ENCODE measurements around the gene RRAGC. TPM values are rescaled to one million over a fixed set of nuclear protein-coding genes. Genes with fewer than 3 reads are reported as not detected.

RRAGC gene
- total and polyA plus RNA-seq, 12 donors: 7.5 to 28.8 (median 16.0) TPM

- intact Hi-C loops (cut with DNase I): no loop called here
- TF ChIP-seq, protein P1, sequence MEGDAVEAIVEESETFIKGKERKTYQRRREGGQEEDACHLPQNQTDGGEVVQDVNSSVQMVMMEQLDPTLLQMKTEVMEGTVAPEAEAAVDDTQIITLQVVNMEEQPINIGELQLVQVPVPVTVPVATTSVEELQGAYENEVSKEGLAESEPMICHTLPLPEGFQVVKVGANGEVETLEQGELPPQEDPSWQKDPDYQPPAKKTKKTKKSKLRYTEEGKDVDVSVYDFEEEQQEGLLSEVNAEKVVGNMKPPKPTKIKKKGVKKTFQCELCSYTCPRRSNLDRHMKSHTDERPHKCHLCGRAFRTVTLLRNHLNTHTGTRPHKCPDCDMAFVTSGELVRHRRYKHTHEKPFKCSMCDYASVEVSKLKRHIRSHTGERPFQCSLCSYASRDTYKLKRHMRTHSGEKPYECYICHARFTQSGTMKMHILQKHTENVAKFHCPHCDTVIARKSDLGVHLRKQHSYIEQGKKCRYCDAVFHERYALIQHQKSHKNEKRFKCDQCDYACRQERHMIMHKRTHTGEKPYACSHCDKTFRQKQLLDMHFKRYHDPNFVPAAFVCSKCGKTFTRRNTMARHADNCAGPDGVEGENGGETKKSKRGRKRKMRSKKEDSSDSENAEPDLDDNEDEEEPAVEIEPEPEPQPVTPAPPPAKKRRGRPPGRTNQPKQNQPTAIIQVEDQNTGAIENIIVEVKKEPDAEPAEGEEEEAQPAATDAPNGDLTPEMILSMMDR (IDR thresholded peaks at IDR 0.05): no peak
- no peak for TF ChIP-seq POLR2A (IDR thresholded peaks at IDR 0.05)
- Histone ChIP-seq H3K4me3 (no peak overlapping the region), H3K36me3 (replicated peaks in 1 of 2) (no peaks in the 10 kb centered on the region), H3K9me3 (replicated peaks in 1 of 3) (peaks cover 0 to 4% (median 0%) of the 10 kb centered on the region in 3 donors), H3K4me1 (replicated peaks in 1 of 2) (no peaks in the 10 kb centered on the region), H3K27me3 (peaks cover 27% of the 10 kb centered on the region), H3K27ac (no peak overlapping the region)
- no peak for DNase-seq
Observed at GRCh38 chr1:38791164-38791515, 68.4 kb downstream of the RRAGC start.

DNA sequence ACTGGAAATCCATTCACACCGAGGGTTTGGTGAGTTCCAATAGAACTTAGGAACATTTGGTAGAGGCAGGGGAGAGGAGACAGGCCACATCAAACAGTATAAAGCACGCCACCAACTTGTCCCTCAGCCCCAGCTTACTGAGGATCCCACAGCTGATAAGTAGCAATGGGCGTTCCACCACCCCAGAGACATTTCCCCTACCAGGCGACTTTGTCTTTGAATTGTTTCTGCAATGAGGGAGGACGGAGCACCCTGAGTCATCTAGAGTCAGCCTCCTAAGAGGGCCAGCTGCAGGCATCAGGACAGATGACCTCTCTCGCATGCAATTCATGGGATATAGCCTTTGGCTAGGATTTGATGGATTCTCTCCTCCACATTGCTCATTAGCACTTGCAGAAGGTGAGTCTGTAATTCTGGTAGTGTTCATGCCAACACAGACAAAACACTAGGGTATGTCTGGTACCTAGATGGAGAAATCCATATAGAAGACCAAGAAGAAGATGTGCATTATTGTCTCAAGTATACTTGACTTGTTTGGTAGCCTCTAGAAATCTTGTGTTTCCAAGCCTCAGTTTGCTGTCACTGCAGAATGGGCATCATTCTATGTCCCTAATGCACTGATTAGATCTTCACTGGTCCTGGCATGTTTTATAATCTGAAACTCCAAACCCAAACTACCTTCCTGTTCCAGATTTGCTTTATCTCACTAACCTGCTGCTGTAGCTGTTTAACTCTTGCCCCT is 69.0 kb downstream of the RRAGC start:
- Histone ChIP-seq H3K4me1 (replicated peaks in 1 of 2) (no peaks in the 10 kb centered on the region), H3K36me3 (replicated peaks in 1 of 2) (no peaks in the 10 kb centered on the region), H3K9me3 (replicated peaks in 1 of 3) (peaks cover 0 to 4% (median 0%) of the 10 kb centered on the region in 3 donors), H3K4me3 (no peak overlapping the region), H3K27me3 (peaks cover 27% of the 10 kb centered on the region), H3K27ac (no peak overlapping the region)
- no peak for DNase-seq
- 68 to 81% (median 76%) methylated on average over 6 of the region's 6 CpGs for WGBS, 4 donors
- intact Hi-C loops (cut with DNase I): no loop called here
- TF ChIP-seq, protein P1 (IDR thresholded peaks at IDR 0.05): no peak
- no peak for TF ChIP-seq POLR2A (IDR thresholded peaks at IDR 0.05)

- H3K9me3 ChIP-seq (replicated peaks in 1 of 3): peaks cover 0 to 4% (median 0%) of the 10 kb centered on the region in 3 donors
- WGBS, 4 donors: 42 to 55% (median 48%) methylated on average over 5 of the region's 5 CpGs
- intact Hi-C loops (cut with DNase I): no loop called here
- H3K36me3 ChIP-seq (replicated peaks in 1 of 2): no peaks in the 10 kb centered on the region
- no peak for DNase-seq
- TF ChIP-seq POLR2A (IDR thresholded peaks at IDR 0.05): no peak
- TF ChIP-seq, protein P1 (IDR thresholded peaks at IDR 0.05): no peak
- H3K4me3 ChIP-seq: no peak overlapping the region
- H3K27ac ChIP-seq: no peak overlapping the region
- peaks cover 27% of the 10 kb centered on the region for H3K27me3 ChIP-seq
- H3K4me1 ChIP-seq (replicated peaks in 1 of 2): no peaks in the 10 kb centered on the region
Observed at GRCh38 chr1:38789498-38790169, 69.9 kb downstream of the RRAGC start.

DNA sequence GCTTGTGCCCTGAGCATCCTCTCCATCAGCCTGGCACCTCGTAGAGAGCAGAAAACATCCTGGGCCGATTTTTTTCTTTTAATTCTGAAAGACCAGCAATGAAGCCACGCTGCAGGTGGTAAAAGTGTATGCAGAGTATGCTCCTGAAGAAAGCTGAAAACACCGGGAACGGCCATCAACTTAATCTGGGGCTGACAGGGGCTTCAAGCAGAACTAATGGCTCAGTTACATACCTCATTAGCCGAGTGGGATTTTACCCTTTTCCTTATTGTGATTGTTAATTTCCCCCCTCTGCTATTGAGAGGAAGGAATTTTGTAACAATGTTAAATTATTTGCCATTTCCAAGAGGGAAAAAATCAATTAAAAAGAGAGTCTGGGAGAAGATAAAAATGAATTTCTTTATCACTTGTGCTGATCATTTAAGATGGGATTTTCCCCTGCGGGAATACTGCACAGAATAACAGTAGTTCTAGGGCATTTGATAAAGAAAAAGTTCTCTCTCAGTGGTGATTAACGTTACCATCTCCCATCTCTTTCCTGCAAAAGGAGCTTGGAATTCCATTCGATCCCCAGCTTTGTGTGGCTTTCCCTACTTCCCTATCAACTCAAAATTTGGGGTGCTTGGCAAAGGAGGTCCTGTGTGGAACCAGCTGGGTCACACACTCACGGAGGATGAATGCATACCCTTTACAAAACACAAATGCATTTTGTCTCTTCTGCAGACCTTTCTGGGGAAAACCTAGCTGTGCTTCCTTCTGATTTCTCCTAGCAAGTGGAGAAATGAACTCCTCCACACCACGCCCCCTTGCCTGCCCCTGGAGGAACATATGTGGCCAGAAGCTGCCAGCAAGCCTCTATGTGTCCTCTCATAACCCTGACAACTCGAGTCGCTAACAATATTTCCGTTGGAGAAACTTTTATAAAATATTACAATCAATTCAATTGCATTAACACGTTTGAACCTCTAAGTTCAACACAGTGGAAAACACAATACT is 70.9 kb downstream of the RRAGC start:
- H3K27ac ChIP-seq: no peak overlapping the region
- intact Hi-C loops (cut with DNase I): no loop called here
- H3K4me1 ChIP-seq (replicated peaks in 1 of 2): no peaks in the 10 kb centered on the region
- peaks cover 0 to 4% (median 0%) of the 10 kb centered on the region in 3 donors for H3K9me3 ChIP-seq (replicated peaks in 1 of 3)
- no peak for TF ChIP-seq POLR2A (IDR thresholded peaks at IDR 0.05)
- TF ChIP-seq, protein P1 (IDR thresholded peaks at IDR 0.05): no peak
- no peak for DNase-seq
- 39 to 45% (median 44%) methylated on average over 15 of the region's 15 CpGs for WGBS, 4 donors
- H3K4me3 ChIP-seq: no peak overlapping the region
- no peaks in the 10 kb centered on the region for H3K36me3 ChIP-seq (replicated peaks in 1 of 2)
- peaks cover 37% of the 10 kb centered on the region for H3K27me3 ChIP-seq

Data from adrenal gland (tissue), 12 donors.